LHCN-M2 (cell line): ENCODE results near the gene ANKRD44. TPM values are rescaled to one million over a fixed set of nuclear protein-coding genes. Genes with fewer than 3 reads are reported as not detected.
A peak's percentile ranks its signal among the peaks of the same experiment; 100 is the strongest.
"Not testable (repeated sequence)": the region's sequence is repeated elsewhere in the genome, so short reads cannot be mapped to it uniquely, and the experiment has no call there.

Experiments used
- DNase-seq: peaks from one replicate; pipeline ENCODE4 v3.0.0-alpha.2; 2012; ENCODE audit warnings: low read depth
- total RNA-seq: library from RNA; depleted of rRNA; stranded (reverse); fragments of >200 nt; gene quantifications from 2 replicates; pipeline ENCODE4 v1.2.3, GENCODE V29; 2014

The ANKRD44 gene
- total RNA-seq, 1 experiment from 2014 or later = 4.0 TPM

- peak; percentile 18 for DNase-seq
Observed at GRCh38 chr2:197031803-197032202, 278.8 kb downstream of the ANKRD44 start.

GRCh38 chr2:197030090-197030489 is 280.5 kb downstream of the ANKRD44 start:
- DNase-seq = no peak

- no peak for DNase-seq
Observed at GRCh38 chr2:197028633-197029032, 281.9 kb downstream of the ANKRD44 start.

GRCh38 chr2:197028230-197028629 is 282.4 kb downstream of the ANKRD44 start:
- peak; percentile 69 for DNase-seq

GRCh38 chr2:197024206-197024605 is 286.4 kb downstream of the ANKRD44 start:
- DNase-seq = no peak

GRCh38 chr2:197020921-197021320 is 289.7 kb downstream of the ANKRD44 start:
- DNase-seq = not testable (repeated sequence)

- no peak for DNase-seq
Observed at GRCh38 chr2:197013098-197013497, 297.5 kb downstream of the ANKRD44 start.

GRCh38 chr2:197011801-197012641 is 298.6 kb downstream of the ANKRD44 start:
- peak; percentile 45 for DNase-seq

- DNase-seq = no peak
Observed at GRCh38 chr2:197011021-197011417, 299.6 kb downstream of the ANKRD44 start.

- no peak for DNase-seq
Observed at GRCh38 chr2:197010200-197011020, 300.2 kb downstream of the ANKRD44 start.

GRCh38 chr2:197008741-197009341 is 301.7 kb downstream of the ANKRD44 start:
- not testable (repeated sequence) for DNase-seq

GRCh38 chr2:197007716-197008628 is 302.6 kb downstream of the ANKRD44 start:
- DNase-seq = no peak

GRCh38 chr2:197001921-197002320 is 308.7 kb downstream of the ANKRD44 start:
- no peak for DNase-seq

- DNase-seq = no peak
Observed at GRCh38 chr2:196995757-196996314, 314.7 kb downstream of the ANKRD44 start.

- no peak for DNase-seq
Observed at GRCh38 chr2:196994764-196995163, 315.8 kb downstream of the ANKRD44 start.

GRCh38 chr2:196993617-196994016 is 317.0 kb downstream of the ANKRD44 start:
- no peak for DNase-seq

- DNase-seq = no peak
Observed at GRCh38 chr2:196992466-196992865, 318.1 kb downstream of the ANKRD44 start.

- no peak for DNase-seq
Observed at GRCh38 chr2:196990788-196991461, 319.7 kb downstream of the ANKRD44 start.

GRCh38 chr2:196990092-196990491 is 320.5 kb downstream of the ANKRD44 start:
- no peak for DNase-seq

GRCh38 chr2:196989496-196989895 is 321.1 kb downstream of the ANKRD44 start:
- peak; percentile 25 for DNase-seq
